ENCODE measurements around the gene CIAO3.

The CIAO3 gene

DNA sequence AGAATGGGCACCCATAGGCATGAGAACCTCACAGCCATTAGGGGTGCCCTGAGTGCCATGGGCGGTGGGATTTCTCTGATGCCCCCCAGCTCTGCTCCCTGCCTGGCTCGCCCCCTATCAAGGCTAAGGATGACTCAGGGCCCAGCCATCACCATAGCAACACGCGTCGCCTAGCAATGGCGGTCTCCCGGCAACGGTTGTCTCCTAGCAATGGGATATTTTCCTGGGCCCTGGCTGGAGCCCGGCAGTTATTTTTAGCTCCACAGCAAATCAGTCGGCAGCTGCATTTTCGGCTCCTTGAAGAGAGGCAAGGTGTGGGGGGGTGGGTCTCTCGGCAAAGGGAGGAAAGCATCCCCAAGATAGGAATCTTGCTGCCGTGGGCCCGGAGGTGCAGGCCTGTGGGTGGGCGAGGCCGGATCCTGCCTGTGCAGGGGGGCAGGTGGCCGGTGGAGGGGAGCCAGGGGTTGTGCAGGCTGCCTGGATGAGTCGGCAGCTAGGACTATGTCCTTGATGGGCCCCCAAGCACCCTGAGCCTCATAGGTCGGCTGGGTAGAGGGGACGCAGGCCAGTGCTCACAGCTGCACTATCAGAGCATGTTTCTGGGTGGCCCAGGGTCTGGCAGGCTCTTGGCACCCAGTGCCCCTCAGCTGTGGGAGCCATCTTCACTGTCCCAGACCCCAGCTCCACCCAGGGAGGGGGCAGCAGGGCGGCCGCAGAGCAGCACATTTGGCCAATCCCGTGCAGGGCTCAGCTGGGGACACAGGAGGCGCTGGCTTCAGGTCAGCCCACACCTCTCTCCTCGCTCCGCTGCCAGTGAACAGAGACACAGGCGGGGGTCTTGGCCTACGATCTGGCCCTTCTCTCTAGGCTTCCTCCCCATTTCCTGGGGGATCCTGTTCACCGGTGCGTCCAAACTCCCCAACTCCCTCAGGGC lies 31.0 kb downstream of the CIAO3 start:
- DNase-seq (ENCODE audit: low spot score), result peak; percentile 86

DNA sequence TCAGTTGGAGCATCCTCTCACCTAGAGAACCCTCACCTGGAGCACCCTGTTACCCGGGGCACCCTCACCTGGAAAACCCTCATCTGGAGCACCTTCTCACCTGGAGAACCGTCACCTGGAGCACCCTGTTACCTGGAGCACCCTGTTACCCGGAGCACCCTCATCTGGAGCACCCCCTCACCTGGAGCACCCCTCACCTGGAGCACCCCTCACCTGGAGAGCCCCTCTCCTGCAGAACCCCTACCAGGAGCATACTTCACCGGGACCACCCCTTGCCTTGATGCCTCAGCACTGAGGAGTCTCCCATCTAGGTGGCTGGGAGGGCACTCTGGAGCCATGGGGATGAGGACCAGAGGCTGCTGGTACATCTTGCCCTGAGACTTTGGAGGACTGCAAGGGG lies 31.8 kb downstream of the CIAO3 start:
- no peak for DNase-seq (ENCODE audit: low spot score)

DNA sequence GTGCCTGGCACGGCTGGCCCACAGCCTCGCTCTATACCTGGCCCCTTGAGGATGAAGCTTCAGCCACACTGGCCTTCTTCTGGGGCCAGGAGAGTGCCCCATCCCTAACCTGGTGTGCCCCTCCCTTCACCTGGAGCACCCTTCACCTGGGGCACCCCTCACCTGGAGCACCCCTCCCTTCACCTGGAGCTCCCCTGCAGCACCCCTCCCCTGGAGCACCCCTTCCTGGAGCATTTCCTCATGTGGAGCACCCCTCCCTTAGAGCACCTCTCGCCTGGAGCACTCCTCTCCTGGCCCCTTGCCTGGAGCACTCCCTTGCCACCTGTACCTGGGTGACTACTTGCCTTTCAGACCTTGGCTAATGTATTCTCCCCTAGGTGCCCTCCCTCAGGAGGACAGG lies 32.8 kb downstream of the CIAO3 start:
- no peak for DNase-seq (ENCODE audit: low spot score)

- no peak for DNase-seq (ENCODE audit: low spot score)
These were observed 33.7 kb downstream of the CIAO3 start for GRCh38 chr16:707062-707538.

- no peak for DNase-seq (ENCODE audit: low spot score)
These were observed 34.4 kb downstream of the CIAO3 start for GRCh38 chr16:706189-707061.

GRCh38 chr16:705431-706188 lies 35.2 kb downstream of the CIAO3 start, which contains the start of gene FBXL16:
FBXL16 (minus strand) TSS chr16:705801; CDS start chr16:697405, 8,396 bp downstream.
- DNase-seq (ENCODE audit: low spot score), result no peak

DNA sequence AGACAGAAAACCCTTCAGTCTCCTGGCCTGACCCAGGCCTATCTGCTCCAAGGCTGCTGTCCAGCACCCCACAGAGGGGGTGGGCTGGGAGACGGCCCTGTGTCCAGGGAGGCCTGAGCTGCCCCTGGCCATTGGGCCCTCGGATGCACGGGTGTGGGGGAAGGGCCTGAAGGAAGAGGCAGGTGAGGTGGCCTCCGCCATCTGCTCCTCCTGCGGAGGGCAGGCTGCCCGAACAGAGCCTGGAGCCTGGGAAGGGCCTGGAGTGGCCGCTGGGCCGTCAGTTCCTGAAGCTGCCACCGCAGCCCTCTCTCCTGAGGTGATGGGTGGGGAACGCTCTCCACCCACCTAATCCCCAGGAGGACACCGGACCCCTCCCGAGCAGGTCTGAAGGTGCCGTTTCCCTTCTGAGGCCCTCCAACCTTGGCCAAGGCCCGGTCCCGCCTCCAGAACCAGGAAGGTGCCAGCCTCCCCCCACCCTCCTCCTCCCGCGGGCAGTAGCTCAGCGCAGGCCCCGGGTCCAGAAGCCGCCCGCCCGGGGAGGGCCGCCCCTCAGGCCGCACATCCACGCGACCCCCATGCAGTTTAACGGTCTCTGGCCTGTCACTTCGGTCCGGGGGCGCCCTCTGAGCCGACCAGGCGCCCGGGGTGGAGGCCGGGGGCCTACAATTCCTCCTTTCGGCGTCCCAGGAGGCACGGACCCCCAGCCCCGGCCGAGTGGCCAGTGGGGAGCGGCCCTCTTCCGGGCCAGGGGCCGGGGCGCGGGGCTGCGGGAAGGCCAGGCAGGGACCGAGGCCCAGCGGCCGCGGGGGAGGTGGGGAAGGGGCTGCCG lies 36.0 kb downstream of the CIAO3 start:
- DNase-seq (ENCODE audit: low spot score), result no peak

DNA sequence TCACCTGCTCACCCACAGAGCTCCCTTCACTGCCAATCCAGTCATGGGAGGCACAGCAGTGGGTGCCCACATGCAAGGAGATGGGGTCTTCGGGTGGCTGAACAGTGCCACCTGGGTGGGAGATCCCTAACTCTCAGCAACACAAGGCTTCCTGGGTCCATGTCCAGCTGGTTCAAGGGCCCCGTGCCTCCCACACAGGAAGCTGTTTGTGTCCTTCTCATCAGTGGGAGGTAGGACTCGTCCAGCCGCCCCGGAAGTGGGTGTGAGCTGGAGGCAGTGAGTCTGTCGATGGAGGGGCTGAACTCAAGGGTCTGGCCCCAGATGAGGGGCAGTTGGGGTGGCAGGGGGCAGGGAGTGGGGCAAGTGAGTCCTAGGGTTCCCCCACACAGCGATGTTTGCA lies 36.8 kb downstream of the CIAO3 start:
- DNase-seq (ENCODE audit: low spot score), result no peak

GRCh38 chr16:703406-703805 lies 37.4 kb downstream of the CIAO3 start:
- no peak for DNase-seq (ENCODE audit: low spot score)

GRCh38 chr16:702341-702740 lies 38.5 kb downstream of the CIAO3 start:
- DNase-seq (ENCODE audit: low spot score), result no peak

GRCh38 chr16:700684-701584 lies 39.9 kb downstream of the CIAO3 start:
- DNase-seq (ENCODE audit: low spot score), result no peak

DNA sequence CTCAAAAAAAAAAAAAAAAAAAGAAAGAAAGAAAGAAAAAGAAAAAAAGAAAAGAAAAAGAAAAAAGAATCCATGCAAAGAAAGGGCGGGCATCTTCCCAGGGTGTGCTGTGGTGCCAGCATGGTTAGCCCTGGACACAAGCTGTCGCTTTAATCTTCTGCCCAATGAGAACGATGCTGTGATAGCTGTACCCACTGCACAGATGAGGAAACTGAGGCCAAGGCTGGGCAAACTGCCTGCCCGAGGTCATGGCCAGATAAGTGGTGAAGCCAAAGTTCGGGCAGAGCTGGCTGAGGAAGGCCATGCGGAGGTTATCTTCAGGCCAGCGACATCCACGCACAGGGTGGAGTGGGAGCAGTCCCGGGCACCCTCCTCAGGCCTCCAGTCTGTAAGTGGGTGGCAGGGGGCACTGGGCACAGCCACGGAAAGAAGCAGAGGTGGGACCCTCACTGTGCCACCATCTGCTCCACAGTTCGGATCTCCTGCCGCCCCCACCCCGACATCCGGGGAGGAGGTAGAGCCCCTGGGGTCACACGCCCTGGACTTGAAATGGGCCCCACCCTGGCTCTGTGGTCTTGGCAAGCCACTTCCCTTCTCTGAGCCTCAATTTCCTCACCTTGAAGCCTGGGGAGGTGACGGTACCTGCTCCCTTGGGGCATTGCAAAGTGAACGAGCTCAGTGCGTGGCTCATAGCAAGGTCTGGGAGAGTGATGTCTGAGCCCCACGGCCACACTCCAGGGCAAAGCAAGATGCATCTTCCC lies 41.7 kb downstream of the CIAO3 start:
- no peak for DNase-seq (ENCODE audit: low spot score)

DNA sequence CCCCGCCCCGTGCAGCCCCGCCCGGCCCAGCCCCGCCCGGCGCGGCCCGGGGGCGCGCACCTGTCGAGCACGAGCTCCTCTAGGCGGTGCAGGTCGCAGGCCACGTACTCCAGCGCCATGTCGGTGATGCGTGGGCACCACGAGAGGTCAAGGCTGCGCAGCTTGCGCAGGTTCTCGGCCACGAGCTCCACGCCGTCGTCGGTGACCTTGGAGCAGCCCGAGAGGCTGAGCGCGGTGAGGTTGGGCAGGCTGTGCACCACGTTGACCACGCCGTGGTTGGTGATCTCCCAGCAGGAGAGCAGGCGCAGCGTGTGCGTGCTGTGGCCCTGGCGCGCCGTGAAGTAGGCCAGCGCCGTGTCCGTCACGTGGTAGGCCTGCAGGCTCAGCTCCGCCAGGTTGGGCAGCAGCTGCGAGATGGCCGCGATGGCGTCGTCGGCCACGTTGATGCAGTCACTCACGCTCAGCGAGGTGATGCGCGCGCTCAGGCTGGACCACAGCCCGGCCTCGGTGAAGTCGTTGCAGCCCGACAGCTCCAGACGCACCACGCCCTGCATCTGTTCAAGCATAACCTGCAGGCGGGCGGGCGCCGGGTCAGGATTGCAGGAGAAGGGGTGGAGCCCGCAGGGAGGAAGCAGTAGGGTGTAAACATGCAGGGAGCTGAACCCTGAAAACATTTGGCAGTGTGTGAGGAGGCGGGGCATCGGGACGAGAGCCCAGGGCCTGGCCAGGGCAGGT lies 45.3 kb downstream of the CIAO3 start:
- DNase-seq (ENCODE audit: low spot score), result peak; percentile 88

- DNase-seq (ENCODE audit: low spot score), result no peak
These were observed 45.9 kb downstream of the CIAO3 start for GRCh38 chr16:694863-695354.

DNA sequence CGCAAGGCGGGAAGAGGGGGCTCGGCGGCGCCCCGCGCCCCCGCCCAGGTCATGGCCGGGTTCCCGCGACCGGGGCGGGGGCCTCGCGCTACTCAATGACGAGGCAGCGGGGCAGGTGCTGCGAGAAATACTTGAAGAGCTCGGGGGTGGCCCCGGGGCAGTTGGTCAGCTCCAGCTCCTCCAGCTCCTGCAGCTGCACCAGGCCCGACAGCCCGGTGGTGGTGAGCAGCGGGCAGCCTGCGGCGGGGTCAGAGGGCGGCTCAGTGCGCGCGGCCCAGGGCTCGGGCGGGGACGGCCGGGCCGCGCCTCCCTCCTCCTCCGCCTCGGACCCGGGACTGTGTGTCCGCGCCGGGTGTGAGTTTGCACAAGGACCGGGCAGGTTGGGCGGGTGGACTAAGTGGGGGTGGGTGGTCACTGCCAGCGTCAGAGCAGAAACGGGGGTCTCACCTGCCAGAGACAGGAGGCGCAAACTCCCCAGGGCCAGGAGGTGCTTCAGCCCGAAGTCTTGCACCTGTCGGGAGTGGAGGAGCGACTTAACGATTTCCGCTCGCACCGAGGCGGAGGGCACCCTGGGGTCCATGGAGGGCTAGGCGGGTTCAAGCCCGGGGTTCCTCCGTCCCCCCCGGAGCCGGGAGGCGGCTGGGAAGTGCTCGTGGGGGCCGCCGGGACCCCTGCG lies 46.5 kb downstream of the CIAO3 start:
- no peak for DNase-seq (ENCODE audit: low spot score)

DNA sequence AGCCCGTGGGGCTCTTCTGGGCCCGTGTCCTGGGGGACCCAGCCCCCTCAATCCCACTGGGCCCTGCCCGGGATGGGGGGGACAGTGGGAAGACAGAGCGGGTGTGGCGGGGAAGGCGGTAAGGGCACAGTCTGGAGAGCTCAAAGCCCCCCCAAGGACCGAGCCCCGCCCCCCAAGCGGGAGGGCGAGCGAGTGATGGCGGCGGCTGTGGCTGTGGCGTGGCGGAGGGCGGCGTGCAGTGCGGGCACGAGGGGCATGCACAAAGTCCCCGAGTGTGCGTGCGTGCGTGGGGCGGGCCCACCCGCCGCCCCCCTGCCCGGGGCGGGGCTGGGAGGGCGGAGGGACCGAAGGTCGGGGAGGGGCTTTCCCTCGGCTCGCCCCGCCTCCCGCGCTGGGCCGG lies 47.0 kb downstream of the CIAO3 start:
- DNase-seq (ENCODE audit: low spot score), result no peak

DNA sequence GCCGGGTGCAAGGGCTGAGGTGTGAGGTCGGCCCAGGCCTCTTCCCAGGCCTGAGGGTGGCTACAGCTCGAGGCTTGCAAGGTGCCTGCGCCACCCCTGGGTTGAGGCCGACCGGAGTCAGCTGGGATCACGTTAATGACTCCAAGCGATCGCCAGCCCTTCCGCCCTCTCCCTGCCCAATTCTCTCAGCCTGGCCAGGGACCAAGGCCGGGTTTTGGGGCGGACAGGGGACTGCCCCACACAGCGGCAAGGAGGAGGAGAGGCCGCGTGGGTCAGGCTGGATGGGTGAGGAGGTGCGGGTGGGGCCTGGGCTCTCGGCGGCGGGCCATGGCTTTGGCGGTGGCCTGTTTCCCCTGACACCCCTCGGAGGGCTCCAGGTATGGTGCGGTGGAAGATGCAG lies 47.4 kb downstream of the CIAO3 start:
- no peak for DNase-seq (ENCODE audit: low spot score)

Data from kidney tubule cell (primary cell).